NCI-H2171 (cell line): Measurements from ENCODE around the gene ZNF391.
"Not testable (repeated sequence)": the region's sequence is repeated elsewhere in the genome, so short reads cannot be mapped to it uniquely, and the experiment has no call there.

Experiments
- DNase-seq: peaks from one replicate; lab custom pipeline; 2025; lab: John Stamatoyannopoulos, UW

Gene ZNF391

GRCh38 chr6:27422651-27423332 is 34.2 kb downstream of the ZNF391 start:
- DNase-seq = no peak

- not testable (repeated sequence) for DNase-seq
Observed at GRCh38 chr6:27424851-27425250, 36.3 kb downstream of the ZNF391 start.

- no peak for DNase-seq
Observed at GRCh38 chr6:27426045-27426620, 37.6 kb downstream of the ZNF391 start.

GRCh38 chr6:27428502-27428901 is 39.9 kb downstream of the ZNF391 start:
- no peak for DNase-seq

GRCh38 chr6:27428966-27429365 is 40.4 kb downstream of the ZNF391 start:
- no peak for DNase-seq

GRCh38 chr6:27433714-27434113 is 45.2 kb downstream of the ZNF391 start:
- no peak for DNase-seq

GRCh38 chr6:27439371-27439770 is 50.8 kb downstream of the ZNF391 start:
- DNase-seq = no peak

- DNase-seq = no peak
Observed at GRCh38 chr6:27441001-27441400, 52.4 kb downstream of the ZNF391 start.

- no peak for DNase-seq
Observed at GRCh38 chr6:27442932-27443331, 54.4 kb downstream of the ZNF391 start.

GRCh38 chr6:27448456-27448855 is 59.9 kb downstream of the ZNF391 start:
- DNase-seq = no peak

GRCh38 chr6:27451660-27452390 is 63.3 kb downstream of the ZNF391 start:
- DNase-seq = no peak

- DNase-seq = no peak
Observed at GRCh38 chr6:27452496-27452897, 63.9 kb downstream of the ZNF391 start.
